DND-41 (cell line): ENCODE results near the gene AXIN1.

Source experiments
- CTCF ChIP-seq: IDR thresholded peaks from 2 replicates; pipeline ENCODE4 v1.5.1; 2012; ENCODE audit warnings: borderline replicate concordance, low read length, moderate library complexity, mild to moderate bottlenecking; ENCODE audit not compliant: poor library complexity, severe bottlenecking; ENCODE audit errors: extremely low read depth
- EZH2 ChIP-seq: IDR thresholded peaks from 3 replicates; pipeline ENCODE4 v1.6.1; 2012; ENCODE audit warnings: borderline replicate concordance, low read depth, mild to moderate bottlenecking, moderate library complexity, low read length, inconsistent platforms; ENCODE audit not compliant: severe bottlenecking

- no peak for TF ChIP-seq EZH2
- TF ChIP-seq CTCF, result no peak
Measured at GRCh38 chr16:289395-289997, 63.0 kb downstream of the AXIN1 start.
